ENCODE results near the gene CABCOCO1. TPM values are rescaled to one million over a fixed set of nuclear protein-coding genes. Genes with fewer than 3 reads are reported as not detected.

Gene CABCOCO1
- total RNA-seq, 1 donor from 2014 or later: not detected

GRCh38 chr10:61640856-61641255, 21.9 kb upstream of the CABCOCO1 start:
- ChIA-PET CTCF (no interaction called here), POLR2A (no interaction called here)
- no peaks in the 10 kb centered on the region for H3K9me3 Mint-ChIP-seq
- peaks cover 9% of the 10 kb centered on the region for H3K27me3 Mint-ChIP-seq
- H3K4me1 Mint-ChIP-seq: no peaks in the 10 kb centered on the region
- no peak for TF ChIP-seq CTCF (IDR thresholded peaks at IDR 0.05)
- no peak overlapping the region for H3K27ac Mint-ChIP-seq
- intact Hi-C loops (cut with micrococcal nuclease): no loop called here
- H3K4me3 Mint-ChIP-seq: no peak overlapping the region
- DNase-seq: no peak
- H3K36me3 Mint-ChIP-seq (ENCODE audit: low read depth): no peaks in the 10 kb centered on the region
- no peak for ATAC-seq (ENCODE audit: low read depth)

GRCh38 chr10:61642150-61642571, 20.6 kb upstream of the CABCOCO1 start:
- no peak for TF ChIP-seq CTCF (IDR thresholded peaks at IDR 0.05)
- Mint-ChIP-seq H3K27me3 (peaks cover 9% of the 10 kb centered on the region), H3K27ac (no peak overlapping the region), H3K9me3 (no peaks in the 10 kb centered on the region), H3K36me3 (ENCODE audit: low read depth) (no peaks in the 10 kb centered on the region), H3K4me3 (no peak overlapping the region), H3K4me1 (no peaks in the 10 kb centered on the region)
- DNase-seq (no peak), ATAC-seq (ENCODE audit: low read depth) (no peak)
- ChIA-PET CTCF (no interaction called here), POLR2A (no interaction called here)
- intact Hi-C loops (cut with micrococcal nuclease): no loop called here

- TF ChIP-seq CTCF (IDR thresholded peaks at IDR 0.05): no peak
- ChIA-PET POLR2A (no interaction called here), CTCF (no interaction called here)
- Mint-ChIP-seq H3K27me3 (peaks cover 7% of the 10 kb centered on the region), H3K36me3 (ENCODE audit: low read depth) (no peaks in the 10 kb centered on the region), H3K9me3 (no peaks in the 10 kb centered on the region), H3K4me3 (no peak overlapping the region), H3K4me1 (no peaks in the 10 kb centered on the region), H3K27ac (no peak overlapping the region)
- intact Hi-C loops (cut with micrococcal nuclease): no loop called here
- no peak for ATAC-seq (ENCODE audit: low read depth)
- no peak for DNase-seq
These were observed 20.1 kb upstream of the CABCOCO1 start for GRCh38 chr10:61642676-61643075.

- intact Hi-C loops (cut with micrococcal nuclease): no loop called here
- DNase-seq (no peak), ATAC-seq (ENCODE audit: low read depth) (no peak)
- H3K27ac Mint-ChIP-seq: no peak overlapping the region
- CTCF ChIA-PET: no interaction called here
- TF ChIP-seq CTCF (IDR thresholded peaks at IDR 0.05): no peak
- peaks cover 7% of the 10 kb centered on the region for H3K27me3 Mint-ChIP-seq
- no peaks in the 10 kb centered on the region for H3K9me3 Mint-ChIP-seq
- no peaks in the 10 kb centered on the region for H3K36me3 Mint-ChIP-seq (ENCODE audit: low read depth)
- no peaks in the 10 kb centered on the region for H3K4me1 Mint-ChIP-seq
- POLR2A ChIA-PET: interaction anchor here (0.7 kb wide), 1 partner anchor 849 kb away, joined by 8 read pairs; no protein-coding TSS in a partner anchor
- no peak overlapping the region for H3K4me3 Mint-ChIP-seq
These were observed 19.4 kb upstream of the CABCOCO1 start for GRCh38 chr10:61643316-61643751.

GRCh38 chr10:61653699-61654098, 9.0 kb upstream of the CABCOCO1 start:
- Mint-ChIP-seq H3K4me1 (no peaks in the 10 kb centered on the region), H3K4me3 (no peak overlapping the region), H3K36me3 (ENCODE audit: low read depth) (no peaks in the 10 kb centered on the region), H3K9me3 (no peaks in the 10 kb centered on the region), H3K27ac (no peak overlapping the region), H3K27me3 (peaks cover 26% of the 10 kb centered on the region)
- TF ChIP-seq CTCF (IDR thresholded peaks at IDR 0.05): no peak
- DNase-seq (no peak), ATAC-seq (ENCODE audit: low read depth) (no peak)
- POLR2A ChIA-PET: no interaction called here
- CTCF ChIA-PET: no interaction called here
- intact Hi-C loops (cut with micrococcal nuclease): no loop called here

Measured in activated B cell treated with CpG ODN at 0.5 μM for 24 hours (primary cell).